Neural cell (in vitro differentiated cells): ENCODE data around the gene ENOSF1. TPM values are rescaled to one million over a fixed set of nuclear protein-coding genes. Genes with fewer than 3 reads are reported as not detected.

Experiments used
- H2AFZ ChIP-seq: fragments of 200-600, 300-800 bp; sonication (generic), shearing (Covaris generic); 2 replicates; pipeline ENCODE4 v1.6.0; 2014; ENCODE audit warnings: low read depth, mild to moderate bottlenecking, antibody characterized with exemption, low read length, moderate library complexity
- H3F3A ChIP-seq: fragments of 200-600 bp; shearing (Covaris generic); 2 replicates; pipeline ENCODE4 v1.6.1; 2016; ENCODE audit warnings: mild to moderate bottlenecking, moderate library complexity, mixed read lengths, antibody characterized with exemption, low read length; ENCODE audit not compliant: insufficient read depth, poor library complexity, severe bottlenecking
- H3K27ac ChIP-seq: fragments of 200-600, 300-800 bp; sonication (generic), shearing (Covaris generic); 2 replicates; pipeline ENCODE4 v1.5.1; 2014; ENCODE audit warnings: mild to moderate bottlenecking, low read length, moderate library complexity
- H3K27me3 ChIP-seq: fragments of 300-800, 200-600 bp; sonication (generic), shearing (Covaris generic); 2 replicates; pipeline ENCODE4 v1.6.0; 2014; ENCODE audit warnings: mild to moderate bottlenecking, low read depth, low read length, moderate library complexity; ENCODE audit not compliant: insufficient read depth
- H3K36me3 ChIP-seq: fragments of 300-800, 200-600 bp; sonication (generic), shearing (Covaris generic); 2 replicates; pipeline ENCODE4 v1.5.1; 2014; ENCODE audit warnings: mild to moderate bottlenecking, antibody characterized with exemption, low read length, moderate library complexity; ENCODE audit not compliant: insufficient read depth
- H3K4me2 ChIP-seq: fragments of 300-800, 200-600 bp; sonication (generic), shearing (Covaris generic); 2 replicates; pipeline ENCODE4 v1.6.0; 2014; ENCODE audit warnings: mild to moderate bottlenecking, low read length
- H3K4me3 ChIP-seq: fragments of 300-800, 200-600 bp; sonication (generic), shearing (Covaris generic); 2 replicates; pipeline ENCODE4 v1.5.1; 2014; ENCODE audit warnings: mild to moderate bottlenecking, low read length, moderate library complexity
- H3K79me2 ChIP-seq: fragments of 200-600 bp; shearing (Covaris generic); replicated peaks from 2 replicates; pipeline ENCODE4 v1.6.0; 2014; ENCODE audit warnings: mild to moderate bottlenecking, low read length, moderate library complexity; ENCODE audit not compliant: insufficient read depth
- H3K9ac ChIP-seq: fragments of 300-800, 200-600 bp; sonication (generic), shearing (Covaris generic); 2 replicates; pipeline ENCODE4 v1.6.1; 2016; ENCODE audit warnings: mild to moderate bottlenecking, low read length, mixed read lengths
- H3K9me2 ChIP-seq: fragments of 200-600 bp; shearing (Covaris generic); 2 replicates; pipeline ENCODE4 v1.6.1; 2016; ENCODE audit warnings: mild to moderate bottlenecking, low read length, mixed read lengths; ENCODE audit not compliant: insufficient read depth
- H3K9me3 ChIP-seq: fragments of 200-600, 300-800 bp; sonication (generic), shearing (Covaris generic); 2 replicates; pipeline ENCODE4 v1.6.1; 2016; ENCODE audit warnings: mild to moderate bottlenecking, mixed run types, low read length, moderate library complexity, mixed read lengths
- H4K20me1 ChIP-seq: fragments of 200-600 bp; shearing (Covaris generic); 2 replicates; pipeline ENCODE4 v1.6.1; 2016; ENCODE audit warnings: mild to moderate bottlenecking, mixed run types; ENCODE audit not compliant: insufficient read depth
- EP300 ChIP-seq: fragments of 450-650 bp; conservative IDR thresholded peaks from 2 replicates; pipeline ENCODE4 v1.6.1; 2014; ENCODE audit warnings: antibody characterized with exemption, mild to moderate bottlenecking, moderate library complexity; ENCODE audit not compliant: poor library complexity, severe bottlenecking
- EZH2 ChIP-seq: fragments of 200-600, 300-800 bp; shearing (Covaris generic), sonication (generic); IDR thresholded peaks from 2 replicates; pipeline ENCODE4 v1.6.1; 2014; ENCODE audit warnings: antibody characterized with exemption, low read length, borderline replicate concordance, mild to moderate bottlenecking; ENCODE audit not compliant: insufficient read depth, poor library complexity, severe bottlenecking
- POLR2AphosphoS5 ChIP-seq: IDR thresholded peaks from 2 replicates; pipeline ENCODE4 v1.6.1; 2012
- REST ChIP-seq: IDR thresholded peaks from 2 replicates; pipeline ENCODE4 v1.6.1; 2012; ENCODE audit warnings: borderline replicate concordance
- SMC3 ChIP-seq: fragments of 450-650 bp; conservative IDR thresholded peaks from 2 replicates; pipeline ENCODE4 v1.6.1; 2014; ENCODE audit warnings: antibody characterized with exemption, mild to moderate bottlenecking, moderate library complexity; ENCODE audit not compliant: poor library complexity
- TAF1 ChIP-seq: IDR thresholded peaks from 2 replicates; pipeline ENCODE4 v1.6.1; 2012; ENCODE audit warnings: low read depth
- polyA plus RNA-seq: library from polyadenylated mRNA; depleted of rRNA; stranded (reverse); fragments of >200 nt; gene quantifications from 2 replicates; pipeline ENCODE4 v1.2.3, GENCODE V29; 2014
- TF ChIP-seq, protein P1 (sequence below): fragments of 450-650 bp; IDR thresholded peaks from 2 replicates; pipeline ENCODE4 v1.5.1; 2014; ENCODE audit warnings: antibody characterized with exemption, mild to moderate bottlenecking, moderate library complexity; ENCODE audit not compliant: poor library complexity, severe bottlenecking

ENOSF1 gene
- polyA plus RNA-seq, 1 donor from 2014 or later: 9.0 TPM

DNA sequence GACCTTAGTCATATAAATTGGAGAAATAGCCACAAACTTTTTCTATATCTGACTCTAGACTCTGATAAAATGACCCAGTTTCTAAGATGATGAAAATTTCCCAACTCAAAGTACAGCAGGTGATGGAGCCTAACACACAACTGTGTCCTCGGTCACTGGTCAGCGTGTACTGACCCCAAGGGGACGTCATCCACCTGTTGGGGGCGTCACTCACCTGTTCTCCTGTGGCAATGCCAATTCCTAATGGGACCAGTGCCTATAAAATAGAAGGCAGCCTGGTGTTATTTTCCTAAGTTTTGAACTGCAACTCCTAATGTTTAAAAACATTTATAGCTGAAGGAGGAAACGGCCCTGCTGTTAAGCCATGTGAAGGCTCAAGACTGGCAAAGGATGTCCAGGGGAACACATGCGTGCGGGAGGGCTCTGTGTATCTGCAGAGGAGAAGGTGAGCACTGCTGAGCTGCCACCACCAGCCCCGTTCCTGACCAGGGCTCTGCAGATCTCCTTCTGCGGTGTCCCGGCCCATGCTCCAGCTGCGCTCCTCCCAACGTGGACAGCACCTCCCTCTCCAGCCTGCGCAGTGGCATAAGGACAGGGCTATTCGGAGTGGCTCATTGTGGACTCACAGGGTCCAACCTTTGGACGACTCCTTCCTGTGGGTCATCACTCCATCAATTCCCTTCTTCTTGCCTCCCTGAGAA lies 33.8 kb downstream of the ENOSF1 start:
- Histone ChIP-seq H3K36me3 (no peaks in the 10 kb centered on the region), H3K9me3 (no peaks in the 10 kb centered on the region), H3K27ac (no peak overlapping the region)

GRCh38 chr18:677951-678381 lies 34.5 kb downstream of the ENOSF1 start:
- H3F3A ChIP-seq: no peaks in the 10 kb centered on the region
- TF ChIP-seq EP300 (peak; percentile 61), EZH2 (no peak), SMC3 (no peak), TAF1 (no peak), REST (peak; percentile 37), POLR2AphosphoS5 (peak; percentile 44)
- TF ChIP-seq, protein P1, sequence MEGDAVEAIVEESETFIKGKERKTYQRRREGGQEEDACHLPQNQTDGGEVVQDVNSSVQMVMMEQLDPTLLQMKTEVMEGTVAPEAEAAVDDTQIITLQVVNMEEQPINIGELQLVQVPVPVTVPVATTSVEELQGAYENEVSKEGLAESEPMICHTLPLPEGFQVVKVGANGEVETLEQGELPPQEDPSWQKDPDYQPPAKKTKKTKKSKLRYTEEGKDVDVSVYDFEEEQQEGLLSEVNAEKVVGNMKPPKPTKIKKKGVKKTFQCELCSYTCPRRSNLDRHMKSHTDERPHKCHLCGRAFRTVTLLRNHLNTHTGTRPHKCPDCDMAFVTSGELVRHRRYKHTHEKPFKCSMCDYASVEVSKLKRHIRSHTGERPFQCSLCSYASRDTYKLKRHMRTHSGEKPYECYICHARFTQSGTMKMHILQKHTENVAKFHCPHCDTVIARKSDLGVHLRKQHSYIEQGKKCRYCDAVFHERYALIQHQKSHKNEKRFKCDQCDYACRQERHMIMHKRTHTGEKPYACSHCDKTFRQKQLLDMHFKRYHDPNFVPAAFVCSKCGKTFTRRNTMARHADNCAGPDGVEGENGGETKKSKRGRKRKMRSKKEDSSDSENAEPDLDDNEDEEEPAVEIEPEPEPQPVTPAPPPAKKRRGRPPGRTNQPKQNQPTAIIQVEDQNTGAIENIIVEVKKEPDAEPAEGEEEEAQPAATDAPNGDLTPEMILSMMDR: no peak
- no peak overlapping the region for H3K27ac ChIP-seq
- no peaks in the 10 kb centered on the region for H3K79me2 ChIP-seq
- H3K27me3 ChIP-seq: no peaks in the 10 kb centered on the region
- H3K4me2 ChIP-seq: no peak overlapping the region
- no peaks in the 10 kb centered on the region for H4K20me1 ChIP-seq
- H3K4me3 ChIP-seq: no peak overlapping the region
- H3K9me3 ChIP-seq: no peaks in the 10 kb centered on the region
- H3K36me3 ChIP-seq: no peaks in the 10 kb centered on the region
- H2AFZ ChIP-seq: no peak overlapping the region
- H3K9ac ChIP-seq: no peak overlapping the region
- no peaks in the 10 kb centered on the region for H3K9me2 ChIP-seq

More for the DNA sequence above, 33.8 kb downstream of the ENOSF1 start:
- no peaks in the 10 kb centered on the region for H4K20me1 ChIP-seq
- H3K27me3 ChIP-seq: no peaks in the 10 kb centered on the region
- no peaks in the 10 kb centered on the region for H3K79me2 ChIP-seq
- H3F3A ChIP-seq: no peaks in the 10 kb centered on the region
- no peak overlapping the region for H3K9ac ChIP-seq
- H3K4me3 ChIP-seq: no peak overlapping the region
- TF ChIP-seq, protein P1: no peak
- no peak for TF ChIP-seq REST
- no peak for TF ChIP-seq TAF1
- no peak overlapping the region for H2AFZ ChIP-seq
- H3K4me2 ChIP-seq: no peak overlapping the region
- no peaks in the 10 kb centered on the region for H3K9me2 ChIP-seq
